ENCODE results near the gene PHLPP2.
"Not testable (repeated sequence)": the region's sequence is repeated elsewhere in the genome, so short reads cannot be mapped to it uniquely, and the experiment has no call there.

Gene PHLPP2

GRCh38 chr16:71610936-71611871 lies 113.3 kb downstream of the PHLPP2 start:
- DNase-seq = peak; percentile 79

GRCh38 chr16:71610447-71610846 lies 114.1 kb downstream of the PHLPP2 start:
- no peak for DNase-seq

GRCh38 chr16:71609066-71609465 lies 115.4 kb downstream of the PHLPP2 start:
- no peak for DNase-seq

GRCh38 chr16:71600822-71601221 lies 123.7 kb downstream of the PHLPP2 start:
- DNase-seq = no peak

- not testable (repeated sequence) for DNase-seq
Observed at GRCh38 chr16:71598426-71598825, 126.1 kb downstream of the PHLPP2 start.

- DNase-seq = not testable (repeated sequence)
Observed at GRCh38 chr16:71595340-71595826, 129.1 kb downstream of the PHLPP2 start.

Data from activated naive CD4-positive, alpha-beta T cell treated with anti-CD3 and anti-CD28 coated beads, Interleukin-2, amount 50 U/mL, for 16 hours (primary cell).